GM19468 (cell line): ENCODE measurements around the gene ADD1.

Experiments used
- ATAC-seq: cut with Tn5 transposase; IDR thresholded peaks from one replicate; pipeline ENCODE4 v1.9.1; 2021; ENCODE audit warnings: mild to moderate bottlenecking, moderate library complexity, moderate number of reproducible peaks; ENCODE audit not compliant: unreplicated experiment; ENCODE audit errors: extremely low read depth

ADD1 gene

DNA sequence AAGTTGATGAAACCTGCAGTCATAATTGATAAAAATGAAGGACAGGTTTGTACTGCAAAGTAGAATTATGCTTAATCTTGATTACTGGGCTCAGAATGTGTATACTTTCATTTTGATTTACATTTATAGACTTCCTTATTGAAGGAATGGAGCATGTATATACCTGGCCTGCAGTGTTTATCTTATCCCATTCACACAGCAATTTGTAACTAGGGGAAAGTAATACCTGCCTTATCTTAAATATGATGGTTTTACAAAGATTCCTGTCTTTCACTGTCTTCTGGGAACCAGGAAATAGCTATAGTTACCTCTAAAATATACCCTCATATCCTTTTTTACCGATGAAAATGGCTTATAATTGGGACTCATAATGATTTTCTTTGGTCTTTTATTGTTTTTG, 29.7 kb downstream of the ADD1 start:
- no peak for ATAC-seq

- ATAC-seq: no peak
These were observed 31.2 kb downstream of the ADD1 start for GRCh38 chr4:2874861-2875260.

DNA sequence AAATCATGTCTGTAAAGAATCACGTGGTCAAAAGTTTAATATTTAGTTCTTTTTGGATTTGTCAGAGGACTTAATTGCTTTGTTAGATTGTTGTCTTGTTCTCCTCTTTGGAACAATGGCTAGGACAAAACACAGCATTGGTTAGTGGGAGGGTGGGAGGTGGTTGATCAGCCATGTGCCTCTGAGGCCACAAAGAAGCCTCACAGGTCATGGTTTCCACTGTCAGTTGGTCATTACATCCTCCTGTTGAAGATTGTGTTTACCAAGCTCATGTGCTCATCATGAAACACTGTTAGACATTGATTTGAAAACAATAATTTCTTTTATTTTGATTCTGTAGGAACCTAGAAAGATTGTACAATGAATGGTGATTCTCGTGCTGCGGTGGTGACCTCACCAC, 31.9 kb downstream of the ADD1 start:
- ATAC-seq: no peak

- no peak for ATAC-seq
These were observed 34.7 kb downstream of the ADD1 start for GRCh38 chr4:2878346-2878745.

GRCh38 chr4:2879026-2879425, 35.4 kb downstream of the ADD1 start:
- ATAC-seq: no peak

DNA sequence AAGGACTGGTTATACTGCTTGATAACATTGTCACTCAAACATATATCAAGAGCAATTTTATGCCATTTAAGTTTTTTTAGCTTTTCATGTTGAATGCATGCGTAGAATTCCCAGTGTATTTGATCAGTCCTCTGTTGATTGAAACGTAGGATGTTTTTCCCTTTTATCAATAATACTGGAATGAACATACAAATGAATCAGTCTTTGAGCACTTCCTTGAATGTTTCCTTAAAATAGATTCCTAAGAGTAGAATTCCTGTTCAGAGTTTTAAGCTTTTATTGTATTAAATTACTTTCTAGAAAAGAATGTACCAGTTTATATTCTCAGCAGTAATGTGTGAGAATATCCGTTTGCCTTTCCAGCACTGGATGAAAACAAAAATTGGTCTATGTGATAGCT, 37.8 kb downstream of the ADD1 start:
- ATAC-seq: no peak

DNA sequence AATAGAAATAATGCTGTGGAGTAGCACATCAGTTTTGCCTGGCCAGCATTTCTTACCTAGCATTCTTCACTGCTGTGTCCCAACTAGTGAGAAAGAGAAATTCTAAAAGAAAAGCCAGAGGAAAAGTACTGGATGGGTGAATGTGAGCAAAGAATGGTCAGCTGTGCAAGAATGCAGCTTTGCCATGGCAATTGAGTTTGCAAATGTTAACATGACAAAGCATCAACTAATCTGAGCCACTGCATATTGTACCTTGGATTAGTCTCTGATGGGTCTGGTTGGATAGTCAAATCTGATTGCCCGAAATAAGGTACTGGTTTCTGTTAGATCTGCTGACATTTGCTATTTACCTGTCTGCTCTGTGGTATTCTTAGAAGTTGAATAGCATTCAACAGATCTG, 38.7 kb downstream of the ADD1 start:
- ATAC-seq: no peak

DNA sequence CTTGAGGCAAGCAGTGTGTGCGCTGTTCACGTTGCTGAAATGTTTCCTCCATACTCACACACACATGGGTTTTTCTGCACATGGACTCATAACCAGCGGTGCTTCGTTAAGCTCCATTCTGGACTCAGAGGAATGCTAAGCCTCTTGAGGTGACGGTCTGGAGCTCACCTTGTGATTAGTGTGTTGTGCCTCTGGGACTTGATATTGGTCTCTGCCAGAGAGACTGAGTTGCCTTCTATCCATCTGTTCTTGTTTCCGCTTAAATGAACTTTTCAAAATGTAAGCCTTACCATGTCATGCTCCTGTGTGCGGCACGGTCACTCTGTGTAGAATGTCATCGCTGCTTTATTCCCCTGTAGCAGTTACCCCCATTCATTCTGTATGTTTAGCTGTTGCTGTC, 42.5 kb downstream of the ADD1 start:
- ATAC-seq: no peak

- no peak for ATAC-seq
These were observed 43.0 kb downstream of the ADD1 start for GRCh38 chr4:2886622-2887021.

DNA sequence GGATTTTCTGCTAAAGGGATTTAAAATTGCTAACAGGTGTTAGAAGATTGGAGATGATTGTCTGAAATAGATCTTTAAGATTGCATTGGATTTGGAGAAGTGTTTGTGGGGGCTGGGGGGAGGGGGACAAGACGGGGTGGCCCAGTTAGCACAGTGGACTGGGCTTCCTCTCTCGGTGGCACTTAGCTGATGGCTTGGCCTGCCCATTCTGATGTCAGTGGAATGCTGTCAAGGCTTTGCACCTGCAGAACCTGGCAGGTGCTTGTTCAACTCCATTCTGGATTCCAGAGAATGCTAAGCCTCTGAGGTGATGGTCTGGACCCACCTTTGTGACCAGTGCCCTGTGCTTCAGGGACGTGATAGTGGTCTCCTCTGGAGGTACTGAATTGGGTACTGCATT, 43.7 kb downstream of the ADD1 start:
- no peak for ATAC-seq

- no peak for ATAC-seq
These were observed 45.2 kb downstream of the ADD1 start for GRCh38 chr4:2888886-2889285.

DNA sequence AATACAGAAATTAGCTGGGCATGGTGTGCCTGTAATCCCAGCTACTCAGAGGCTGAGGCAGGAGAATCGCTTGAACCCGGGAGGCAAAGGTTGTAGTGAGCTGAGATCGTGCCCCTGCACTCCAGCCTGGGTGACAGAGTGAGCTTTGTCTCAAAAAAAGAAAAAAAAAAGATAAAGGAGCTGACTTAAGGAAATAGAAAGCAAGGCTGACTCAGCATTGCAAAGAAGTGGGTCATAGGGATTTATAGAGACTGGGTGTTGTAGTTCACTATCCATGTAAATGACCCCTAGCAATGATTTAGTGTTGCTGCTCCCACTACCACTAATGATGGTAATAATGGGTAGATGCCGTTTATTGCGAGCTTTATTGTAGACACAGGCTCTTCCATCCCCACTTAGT, 47.6 kb downstream of the ADD1 start:
- no peak for ATAC-seq

DNA sequence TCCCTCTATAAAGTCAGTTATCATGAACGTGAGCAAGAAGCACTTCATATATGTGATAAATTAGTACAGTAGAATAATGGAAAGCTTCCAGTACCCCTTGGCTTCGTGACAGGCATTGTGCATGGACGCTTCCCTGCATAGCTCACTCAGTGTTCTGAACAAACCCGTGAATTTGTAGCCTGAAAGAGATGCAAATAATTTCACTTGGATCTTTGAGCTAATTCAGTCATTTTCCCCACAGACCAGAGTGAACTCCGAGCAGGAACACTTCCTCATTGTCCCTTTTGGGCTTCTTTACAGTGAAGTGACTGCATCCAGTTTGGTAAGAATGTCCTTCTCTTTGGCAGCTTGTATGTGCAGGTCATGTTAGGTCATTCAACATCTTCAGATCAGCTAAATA, 50.1 kb downstream of the ADD1 start:
- ATAC-seq: no peak

- ATAC-seq: no peak
These were observed 54.4 kb downstream of the ADD1 start for GRCh38 chr4:2898001-2898400.

GRCh38 chr4:2900741-2901140, 57.1 kb downstream of the ADD1 start:
- no peak for ATAC-seq

GRCh38 chr4:2901186-2901585, 57.5 kb downstream of the ADD1 start:
- no peak for ATAC-seq

- ATAC-seq: no peak
These were observed 58.5 kb downstream of the ADD1 start for GRCh38 chr4:2902126-2902525.

- no peak for ATAC-seq
These were observed 61.9 kb downstream of the ADD1 start for GRCh38 chr4:2905544-2905943.

- no peak for ATAC-seq
These were observed 62.6 kb downstream of the ADD1 start for GRCh38 chr4:2906218-2906617.

DNA sequence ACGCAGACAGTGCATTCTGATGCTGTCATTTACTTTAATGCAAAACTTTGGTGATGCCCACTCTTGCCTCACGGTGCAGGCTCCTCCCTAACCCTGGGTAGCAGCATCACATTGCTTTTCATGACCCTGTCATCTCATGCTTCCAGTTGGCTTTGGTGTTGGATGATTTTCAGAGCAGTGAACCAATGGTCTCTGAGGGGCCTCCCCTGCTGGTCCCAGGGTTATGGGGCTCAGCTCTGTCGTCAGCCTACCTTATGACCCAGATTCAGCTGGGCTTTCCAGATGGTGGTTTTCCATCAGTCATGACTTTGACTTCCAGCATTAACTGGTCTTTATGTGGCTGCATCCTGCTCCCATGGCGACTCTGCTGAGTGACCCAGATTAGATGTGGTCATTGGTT, 63.6 kb downstream of the ADD1 start:
- ATAC-seq: no peak

DNA sequence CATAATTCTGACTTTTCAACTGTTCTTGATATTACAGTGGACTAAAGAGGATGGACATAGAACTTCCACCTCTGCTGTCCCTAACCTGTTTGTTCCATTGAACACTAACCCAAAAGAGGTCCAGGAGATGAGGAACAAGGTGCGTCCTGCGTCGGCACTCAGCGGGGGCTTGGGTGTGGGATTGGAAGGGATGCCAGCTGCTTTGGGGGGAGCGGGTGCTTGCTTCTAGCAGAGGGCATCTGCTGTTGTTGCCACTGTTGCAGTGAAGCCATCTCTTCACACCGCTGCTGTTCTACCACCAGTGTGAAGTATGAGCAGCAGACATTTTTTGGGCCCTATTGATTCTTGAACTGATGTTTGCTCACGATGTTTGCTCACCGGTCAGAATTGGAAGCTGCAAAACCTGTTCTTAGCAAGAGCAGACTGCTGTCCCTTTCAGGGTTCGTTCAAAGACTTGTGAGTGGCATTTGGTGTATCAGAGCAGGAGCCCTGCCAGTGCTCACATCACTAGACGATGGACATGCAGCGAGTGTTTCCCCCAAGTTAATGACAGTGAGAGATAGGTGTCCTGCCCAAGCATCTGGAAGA, 64.2 kb downstream of the ADD1 start:
- no peak for ATAC-seq

- no peak for ATAC-seq
These were observed 65.0 kb downstream of the ADD1 start for GRCh38 chr4:2908686-2909085.

- ATAC-seq: no peak
These were observed 65.9 kb downstream of the ADD1 start for GRCh38 chr4:2909583-2909982.
